Stimulated activated CD8-positive, alpha-beta memory T cell treated with anti-CD3 and anti-CD28 coated beads, Interleukin-2, amount 100 ng/mL, for 48 hours (primary cell): Measurements from ENCODE around the gene AFAP1.
"Not testable (repeated sequence)": the region's sequence is repeated elsewhere in the genome, so short reads cannot be mapped to it uniquely, and the experiment has no call there.

ENCODE experiments used
- DNase-seq, 2 donors: peaks; one replicate each; pipeline ENCODE4 v3.0.0-alpha.2; 2020; ENCODE audit warnings: low read depth in 2 of 2

AFAP1 gene

GRCh38 chr4:7945709-7946380 is 6.2 kb upstream of the AFAP1 start:
- DNase-seq = no peak

- no peak for DNase-seq
Observed at GRCh38 chr4:7944599-7945220, 5.0 kb upstream of the AFAP1 start.

- not testable (repeated sequence) for DNase-seq
Observed at GRCh38 chr4:7943688-7944087, 4.0 kb upstream of the AFAP1 start.

DNA sequence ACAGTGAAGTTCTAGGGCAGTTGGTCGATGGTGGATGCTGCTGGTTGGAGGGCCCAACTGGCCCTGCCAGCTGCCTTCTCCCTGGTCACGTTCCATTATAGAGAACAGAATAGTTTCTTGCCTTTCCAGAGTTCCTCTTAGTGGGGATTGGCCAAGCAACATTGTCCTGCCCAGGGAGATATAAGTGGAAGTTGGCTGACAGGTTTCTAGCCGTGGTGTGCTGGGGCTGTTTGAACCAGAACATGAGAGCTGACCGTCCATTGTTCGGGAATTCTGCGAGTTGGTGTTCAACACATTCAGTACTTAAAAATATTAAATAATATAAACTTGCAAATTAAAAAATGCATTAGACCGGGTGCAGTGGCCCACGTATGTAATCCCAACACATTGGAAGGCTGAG is 3.5 kb upstream of the AFAP1 start:
- DNase-seq = no peak

DNA sequence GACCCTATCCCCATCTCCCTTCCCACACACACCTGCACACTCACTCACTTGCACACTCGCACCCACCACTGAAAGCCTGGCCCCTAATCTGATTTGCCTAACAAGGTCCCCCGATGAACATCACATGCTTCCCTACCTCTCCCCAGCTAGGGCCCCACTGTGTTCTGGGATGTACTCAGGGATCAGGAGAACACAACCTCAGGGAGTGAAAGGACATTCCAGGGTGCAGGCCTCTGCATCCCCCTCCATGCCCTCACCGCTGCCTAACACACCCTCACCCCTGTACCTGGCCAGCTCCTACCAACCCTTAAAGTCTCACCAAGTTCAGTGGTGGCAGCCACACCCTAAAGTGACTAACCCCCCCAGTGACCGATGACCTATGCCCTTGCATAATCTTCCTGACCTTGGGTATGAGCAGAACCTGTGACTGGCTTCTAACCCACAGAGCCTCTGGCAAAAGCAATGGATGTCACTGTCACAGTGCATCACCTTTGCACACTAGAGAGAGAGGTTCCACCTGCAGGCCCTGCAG is 2.4 kb upstream of the AFAP1 start:
- DNase-seq = no peak

DNA sequence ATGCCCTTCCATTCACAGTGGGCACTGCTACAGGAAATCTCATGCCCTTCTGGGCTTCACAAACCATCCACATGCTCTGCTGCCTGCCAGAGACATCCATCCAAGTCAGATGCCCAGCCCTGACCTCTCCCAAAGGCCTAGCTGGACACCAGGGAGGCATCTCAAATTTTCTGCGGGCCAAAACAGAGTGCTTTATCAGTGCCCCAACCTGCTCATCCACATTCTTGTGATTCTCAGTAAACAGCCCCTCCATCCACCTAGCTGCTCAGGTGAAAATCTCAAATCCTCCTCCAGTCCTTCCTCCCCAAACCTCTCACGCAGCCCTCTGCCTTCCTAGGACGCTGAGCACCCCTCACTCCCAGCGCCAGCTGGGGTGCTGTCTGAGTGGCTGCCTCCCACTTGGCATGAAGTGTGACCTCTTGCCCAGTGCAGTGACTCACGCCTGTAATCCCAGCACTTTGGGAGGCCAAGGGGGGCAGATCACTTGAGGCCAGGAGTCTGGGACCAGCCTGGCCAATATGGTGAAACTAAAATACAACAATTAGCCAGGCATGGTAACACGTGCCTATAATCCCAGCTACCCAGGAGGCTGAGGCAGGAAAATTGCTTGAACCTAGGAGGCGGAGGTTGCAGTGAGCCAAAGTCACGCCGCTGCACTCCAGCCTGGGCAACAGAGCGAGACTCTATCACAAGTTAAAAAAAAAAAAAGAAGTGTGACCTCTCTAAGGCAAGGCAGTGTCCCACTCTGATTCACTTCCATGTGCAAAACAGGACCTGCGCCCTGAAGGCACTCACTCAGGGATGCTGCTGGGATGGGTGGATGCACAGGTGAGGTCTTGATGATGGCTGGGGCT is 1.7 kb upstream of the AFAP1 start:
- no peak for DNase-seq

GRCh38 chr4:7938609-7939376 is 868 bp downstream of the AFAP1 start:
- no peak for DNase-seq

DNA sequence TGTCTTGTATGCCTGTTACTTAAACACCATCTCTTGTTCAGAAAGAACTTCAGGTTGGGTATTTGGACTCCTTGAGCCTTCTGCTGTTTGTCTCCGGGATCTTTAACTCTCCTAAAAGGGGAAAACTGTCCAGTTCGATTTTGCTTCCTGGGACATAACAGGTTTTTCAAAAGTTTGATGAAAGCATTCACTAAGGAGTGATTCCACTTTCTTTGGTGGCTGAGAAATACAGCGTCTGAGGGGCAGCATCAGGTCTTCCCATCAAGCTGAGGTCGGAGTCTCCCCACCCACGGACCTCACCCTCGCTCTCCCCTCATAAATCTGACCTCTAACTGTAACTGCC is 1.4 kb downstream of the AFAP1 start:
- no peak for DNase-seq

- DNase-seq = no peak
Observed at GRCh38 chr4:7937006-7937405, 2.7 kb downstream of the AFAP1 start.

GRCh38 chr4:7933651-7934510 is 5.8 kb downstream of the AFAP1 start:
- DNase-seq = no peak

DNA sequence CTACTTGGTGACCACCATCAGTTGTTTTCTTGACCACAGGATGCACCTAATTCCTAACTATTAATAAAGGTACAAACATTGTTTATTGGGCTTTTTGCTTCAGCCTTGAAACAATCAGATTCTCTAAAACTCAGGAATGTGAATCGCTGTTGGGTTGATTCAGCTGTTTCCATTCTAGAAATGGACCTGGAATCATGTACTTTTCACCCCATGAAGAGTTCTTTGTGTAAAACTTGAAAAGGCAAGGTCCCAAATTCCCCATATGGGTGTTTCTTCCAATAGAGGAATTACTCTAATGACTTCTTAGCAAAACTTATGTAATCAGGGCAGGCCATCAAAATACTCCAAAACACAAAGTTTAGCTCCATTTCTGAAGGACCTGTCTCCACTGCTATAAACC is 7.4 kb downstream of the AFAP1 start:
- no peak for DNase-seq

GRCh38 chr4:7929118-7929951 is 10.3 kb downstream of the AFAP1 start:
- no peak for DNase-seq

- DNase-seq = no peak
Observed at GRCh38 chr4:7928711-7929110, 10.9 kb downstream of the AFAP1 start.

- DNase-seq = no peak
Observed at GRCh38 chr4:7926822-7927221, 12.8 kb downstream of the AFAP1 start.

DNA sequence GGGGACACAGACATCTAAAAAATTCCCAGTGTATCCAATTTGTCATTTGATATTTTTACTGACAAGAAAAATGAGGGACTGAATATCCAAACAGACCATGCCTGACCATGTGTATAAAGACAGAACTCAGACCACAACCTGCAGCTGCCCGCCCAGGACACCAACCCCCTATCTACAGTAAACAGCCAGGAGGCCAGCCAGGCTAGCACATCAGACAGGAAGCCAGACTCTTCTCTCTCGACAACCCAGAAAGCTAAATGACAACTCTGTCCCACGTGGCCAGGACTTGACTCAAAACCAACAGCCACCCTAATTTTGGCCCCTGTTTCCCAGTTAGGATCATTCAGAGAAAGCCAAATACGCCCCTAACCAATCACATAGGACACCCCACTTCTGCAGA is 15.1 kb downstream of the AFAP1 start:
- DNase-seq = no peak

- no peak for DNase-seq
Observed at GRCh38 chr4:7924163-7924562, 15.5 kb downstream of the AFAP1 start.

GRCh38 chr4:7922466-7922865 is 17.2 kb downstream of the AFAP1 start:
- DNase-seq = no peak

- no peak for DNase-seq
Observed at GRCh38 chr4:7918981-7919380, 20.7 kb downstream of the AFAP1 start.

DNA sequence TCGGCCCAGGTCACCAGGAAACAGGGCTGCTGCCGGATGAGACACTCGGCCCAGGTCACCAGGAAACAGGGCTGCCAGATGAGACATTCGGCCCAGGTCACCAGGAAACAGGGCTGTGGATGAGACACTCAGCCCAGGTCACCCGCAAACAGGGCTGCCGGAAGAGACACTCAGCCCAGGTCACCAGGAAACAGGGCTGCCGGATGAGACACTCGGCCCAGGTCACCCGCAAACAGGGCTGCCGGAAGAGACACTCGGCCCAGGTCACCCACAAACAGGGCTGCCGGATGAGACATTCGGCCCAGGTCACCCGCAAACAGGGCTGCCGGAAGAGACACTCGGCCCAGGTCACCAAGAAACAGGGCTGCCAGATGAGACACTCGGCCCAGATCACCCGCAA is 21.5 kb downstream of the AFAP1 start:
- not testable (repeated sequence) for DNase-seq

- DNase-seq = no peak
Observed at GRCh38 chr4:7917669-7918068, 22.0 kb downstream of the AFAP1 start.
